Esophagus muscularis mucosa (tissue), 4 donors: ENCODE measurements around the gene COL4A1. TPM values are rescaled to one million over a fixed set of nuclear protein-coding genes. Genes with fewer than 3 reads are reported as not detected.
A peak's percentile ranks its signal among the peaks of the same experiment; 100 is the strongest.

Experiments used
- DNase-seq: peaks from one replicate; pipeline ENCODE4 v3.0.0-alpha.2; 2017; ENCODE audit errors: extremely low spot score
- H3K27ac ChIP-seq, 4 donors: fragments of 200-600 bp; sonication (generic); replicated peaks in 1 of 4; 1 replicate in 3 of 4; 2 replicates in 1 of 4; pipeline ENCODE4 v1.5.1; 2016 to 2019; ENCODE audit warnings: mild to moderate bottlenecking in 1 of 4
- H3K27me3 ChIP-seq, 4 donors: fragments of 200-600 bp; sonication (generic); one replicate each; pipeline versions ENCODE4 v1.5.1 to v1.6.0; 2016 to 2019
- H3K36me3 ChIP-seq, 4 donors: fragments of 200-600 bp; sonication (generic); one replicate each; pipeline ENCODE4 v1.5.1; 2016 to 2019
- H3K4me1 ChIP-seq, 4 donors: fragments of 200-600 bp; sonication (generic); one replicate each; pipeline ENCODE4 v1.5.1; 2016 to 2019
- H3K4me3 ChIP-seq, 4 donors: fragments of 200-600 bp; sonication (generic); 1 replicate in 2 of 4; 2 replicates in 2 of 4; pipeline ENCODE4 v1.5.1; 2016 to 2019; ENCODE audit warnings: mild to moderate bottlenecking in 4 of 4, moderate library complexity in 1 of 4
- H3K9me3 ChIP-seq, 4 donors: fragments of 200-600 bp; sonication (generic); 1 replicate in 3 of 4; 2 replicates in 1 of 4; pipeline ENCODE4 v1.5.1; 2016 to 2019
- EP300 ChIP-seq: sonication (generic); formaldehyde crosslinking; IDR thresholded peaks from one replicate; pipeline ENCODE4 v1.6.1; 2017; ENCODE audit warnings: antibody characterized with exemption
- POLR2A ChIP-seq: fragments of 450-650 bp; IDR thresholded peaks from one replicate; pipeline ENCODE4 v1.6.1; 2017; ENCODE audit warnings: antibody characterized with exemption, moderate library complexity, mild to moderate bottlenecking, low read depth
- POLR2AphosphoS5 ChIP-seq, 2 donors: sonication (generic); formaldehyde crosslinking; IDR thresholded peaks; one replicate each; pipeline ENCODE4 v1.6.1; 2017; ENCODE audit warnings: antibody characterized with exemption in 2 of 2
- WGBS: methylation state at CpG from one replicate; pipeline ENCODE4 v1.1.5; 2018; 5-methylcytosine and 5-hydroxymethylcytosine counted together
- intact Hi-C: fragments of 100-400 bp; cut with DNase I; formaldehyde crosslinking; loops from one replicate; pipeline ENCODE4 v1.15.1; 2023
- total RNA-seq, 4 donors: library from RNA; depleted of rRNA; stranded (reverse); fragments of >200 nt; gene quantifications; one replicate each; pipeline versions ENCODE4 v1.1.0 to v1.2.1, GENCODE V29; 2016
- TF ChIP-seq, protein P1 (sequence below), 3 experiments: fragments of 200-600 bp in 2 of 3; fragments of 450-650 bp in 1 of 3; sonication (generic) in 2 of 3; IDR thresholded peaks; one replicate each; pipeline ENCODE4 v1.5.1; 2017 to 2019; ENCODE audit warnings: antibody characterized with exemption in 3 of 3, mild to moderate bottlenecking in 2 of 3, moderate library complexity in 1 of 3

COL4A1 gene
- total RNA-seq, 4 donors from 2014 or later: 328 to 578 (median 405) TPM

DNA sequence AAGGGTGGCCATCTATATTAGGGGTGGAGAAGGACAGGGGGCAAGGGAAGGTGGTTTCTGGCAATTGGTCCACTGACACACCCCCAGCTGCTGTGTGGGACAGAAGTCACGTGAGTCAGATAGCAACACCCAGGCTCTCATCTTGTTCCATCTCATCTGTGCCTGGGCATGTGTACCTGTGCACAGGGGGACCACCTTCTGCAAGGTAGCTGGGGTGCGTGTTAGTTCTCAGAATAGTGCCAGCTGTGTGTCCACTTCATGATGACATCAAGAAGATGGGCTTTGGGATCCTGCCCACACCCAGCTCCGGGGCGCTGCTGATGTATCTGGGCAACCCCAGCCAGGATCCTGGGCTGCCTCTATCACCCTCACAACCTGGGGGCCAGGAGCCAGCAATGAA lies 38.7 kb upstream of the COL4A1 start:
- H3K36me3 ChIP-seq: no peaks in the 10 kb centered on the region
- intact Hi-C loops: loop anchor here (5.0 kb wide), 1 partner anchor 52 kb away; no protein-coding TSS in a partner anchor
- no peak overlapping the region for H3K4me3 ChIP-seq
- peaks cover 64 to 98% (median 95%) of the 10 kb centered on the region in 4 donors for H3K4me1 ChIP-seq
- TF ChIP-seq, protein P1, sequence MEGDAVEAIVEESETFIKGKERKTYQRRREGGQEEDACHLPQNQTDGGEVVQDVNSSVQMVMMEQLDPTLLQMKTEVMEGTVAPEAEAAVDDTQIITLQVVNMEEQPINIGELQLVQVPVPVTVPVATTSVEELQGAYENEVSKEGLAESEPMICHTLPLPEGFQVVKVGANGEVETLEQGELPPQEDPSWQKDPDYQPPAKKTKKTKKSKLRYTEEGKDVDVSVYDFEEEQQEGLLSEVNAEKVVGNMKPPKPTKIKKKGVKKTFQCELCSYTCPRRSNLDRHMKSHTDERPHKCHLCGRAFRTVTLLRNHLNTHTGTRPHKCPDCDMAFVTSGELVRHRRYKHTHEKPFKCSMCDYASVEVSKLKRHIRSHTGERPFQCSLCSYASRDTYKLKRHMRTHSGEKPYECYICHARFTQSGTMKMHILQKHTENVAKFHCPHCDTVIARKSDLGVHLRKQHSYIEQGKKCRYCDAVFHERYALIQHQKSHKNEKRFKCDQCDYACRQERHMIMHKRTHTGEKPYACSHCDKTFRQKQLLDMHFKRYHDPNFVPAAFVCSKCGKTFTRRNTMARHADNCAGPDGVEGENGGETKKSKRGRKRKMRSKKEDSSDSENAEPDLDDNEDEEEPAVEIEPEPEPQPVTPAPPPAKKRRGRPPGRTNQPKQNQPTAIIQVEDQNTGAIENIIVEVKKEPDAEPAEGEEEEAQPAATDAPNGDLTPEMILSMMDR (IDR thresholded peaks at IDR 0.05): no peak
- TF ChIP-seq POLR2A: no peak
- no peak for TF ChIP-seq POLR2AphosphoS5 (IDR thresholded peaks at IDR 0.05)
- no peak for TF ChIP-seq EP300
- H3K27me3 ChIP-seq: no peaks in the 10 kb centered on the region
- DNase-seq: no peak
- H3K27ac ChIP-seq: peak overlapping the region; percentile 91 to 98 (median 92)
- H3K9me3 ChIP-seq: no peaks in the 10 kb centered on the region
- whole genome bisulfite sequencing: 89% methylated on average over 2 of the region's 4 CpGs

DNA sequence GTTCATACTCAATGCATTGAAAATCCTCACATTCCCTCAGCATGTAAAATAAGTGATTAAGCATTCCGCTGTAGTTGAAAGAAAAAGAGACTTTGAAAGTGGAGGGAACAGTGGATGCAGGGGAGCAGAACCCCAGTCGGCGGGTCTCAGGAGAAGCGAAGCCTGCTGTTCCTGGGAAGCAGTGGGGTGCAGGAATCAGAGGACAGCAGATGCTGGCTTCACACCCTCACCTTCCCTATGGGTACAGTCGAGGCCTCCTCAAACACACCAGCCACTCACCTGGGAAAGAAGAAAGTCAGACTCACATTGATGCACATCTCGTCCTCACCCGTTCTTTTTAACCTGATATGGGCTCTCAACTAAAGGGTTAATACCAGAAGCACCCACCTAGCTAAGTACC lies 38.3 kb upstream of the COL4A1 start:
- H3K27me3 ChIP-seq: no peaks in the 10 kb centered on the region
- H3K4me1 ChIP-seq: peaks cover 64 to 98% (median 95%) of the 10 kb centered on the region in 4 donors
- intact Hi-C loops: loop anchor here (5.0 kb wide), 1 partner anchor 52 kb away; no protein-coding TSS in a partner anchor
- TF ChIP-seq, protein P1 (IDR thresholded peaks at IDR 0.05): no peak
- TF ChIP-seq POLR2AphosphoS5 (IDR thresholded peaks at IDR 0.05) (no peak), EP300 (no peak), POLR2A (no peak)
- DNase-seq: no peak
- no peak overlapping the region for H3K4me3 ChIP-seq
- WGBS: 95% methylated on average over 7 of the region's 7 CpGs
- H3K9me3 ChIP-seq: no peaks in the 10 kb centered on the region
- peak overlapping the region; percentile 91 to 98 (median 92) for H3K27ac ChIP-seq
- no peaks in the 10 kb centered on the region for H3K36me3 ChIP-seq

DNA sequence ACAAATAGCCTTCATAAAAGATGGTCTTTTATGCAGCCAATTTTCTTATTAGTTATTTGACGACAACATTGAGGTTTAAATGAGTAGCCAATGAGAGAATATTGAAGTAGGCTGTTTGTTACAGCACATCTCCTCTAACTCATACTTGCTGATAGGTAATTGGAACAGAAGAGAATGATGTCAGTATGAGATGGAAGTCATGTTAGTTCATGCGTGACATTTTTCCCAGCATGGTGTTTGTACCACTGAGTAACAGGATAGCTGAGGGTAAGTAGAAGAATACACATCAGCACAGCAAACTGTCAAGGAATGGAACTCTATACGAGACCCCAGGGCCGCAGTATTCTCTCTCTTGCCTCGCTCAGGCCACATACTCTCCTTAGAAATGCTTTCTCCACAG lies 37.4 kb upstream of the COL4A1 start:
- Histone ChIP-seq H3K4me1 (peaks cover 64 to 98% (median 95%) of the 10 kb centered on the region in 4 donors), H3K27ac (peak overlapping the region; percentile 91 to 98 (median 92)), H3K4me3 (no peak overlapping the region), H3K9me3 (no peaks in the 10 kb centered on the region), H3K27me3 (no peaks in the 10 kb centered on the region), H3K36me3 (no peaks in the 10 kb centered on the region)
- intact Hi-C loops: loop anchor here (5.0 kb wide), 2 partner anchors 37 to 68 kb away; partner anchors contain the start of genes COL4A1 and COL4A2
- WGBS: 88% methylated on average over 5 of the region's 5 CpGs
- TF ChIP-seq POLR2A (no peak), EP300 (no peak), POLR2AphosphoS5 (IDR thresholded peaks at IDR 0.05) (no peak)
- TF ChIP-seq, protein P1 (IDR thresholded peaks at IDR 0.05): no peak
- no peak for DNase-seq

DNA sequence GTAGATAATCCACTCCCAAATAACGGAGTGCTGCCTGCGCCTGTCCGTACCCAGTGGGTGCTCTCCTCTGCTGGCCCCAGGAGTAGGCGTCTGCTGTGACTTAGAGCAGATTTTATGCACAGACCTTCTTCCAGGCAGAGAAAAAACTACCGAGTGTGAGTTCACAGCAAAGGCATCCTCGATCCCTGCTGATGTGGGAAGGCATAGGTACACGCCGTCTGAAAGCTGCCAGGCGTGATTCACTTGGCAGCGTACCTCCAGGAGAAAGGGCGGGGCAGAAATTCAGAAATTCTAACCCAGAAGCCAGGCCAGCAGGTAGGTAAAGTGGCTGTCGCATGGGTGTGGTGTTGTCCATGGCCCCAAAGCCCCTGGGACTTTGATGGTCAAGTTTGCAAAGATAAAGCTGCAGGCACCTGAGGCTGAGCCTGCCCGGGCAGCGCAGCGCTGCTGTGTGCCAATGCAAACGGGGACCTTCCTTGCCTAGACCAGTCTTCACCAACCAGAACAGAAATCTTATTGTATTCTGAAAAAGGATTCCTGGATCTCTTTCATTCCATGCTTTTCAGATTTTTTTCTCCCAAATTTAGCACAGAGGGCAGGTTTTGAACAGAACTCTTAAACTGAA lies 36.4 kb upstream of the COL4A1 start:
- H3K36me3 ChIP-seq: no peaks in the 10 kb centered on the region
- intact Hi-C loops: loop anchor here (5.0 kb wide), 2 partner anchors 36 to 69 kb away; partner anchors contain the start of genes COL4A1 and COL4A2
- peak overlapping the region; percentile 91 to 98 (median 92) for H3K27ac ChIP-seq
- 50% methylated on average over 15 of the region's 16 CpGs for WGBS
- DNase-seq: no peak
- peaks cover 64 to 98% (median 95%) of the 10 kb centered on the region in 4 donors for H3K4me1 ChIP-seq
- no peak overlapping the region for H3K4me3 ChIP-seq
- peak; percentile 79 for TF ChIP-seq EP300
- TF ChIP-seq, protein P1 (IDR thresholded peaks at IDR 0.05): no peak
- TF ChIP-seq POLR2AphosphoS5 (IDR thresholded peaks at IDR 0.05): peak in 1 of 2 donors; percentile 88
- TF ChIP-seq POLR2A: no peak
- H3K9me3 ChIP-seq: no peaks in the 10 kb centered on the region
- no peaks in the 10 kb centered on the region for H3K27me3 ChIP-seq
